Measurements from ENCODE around the gene NID2.

DNA sequence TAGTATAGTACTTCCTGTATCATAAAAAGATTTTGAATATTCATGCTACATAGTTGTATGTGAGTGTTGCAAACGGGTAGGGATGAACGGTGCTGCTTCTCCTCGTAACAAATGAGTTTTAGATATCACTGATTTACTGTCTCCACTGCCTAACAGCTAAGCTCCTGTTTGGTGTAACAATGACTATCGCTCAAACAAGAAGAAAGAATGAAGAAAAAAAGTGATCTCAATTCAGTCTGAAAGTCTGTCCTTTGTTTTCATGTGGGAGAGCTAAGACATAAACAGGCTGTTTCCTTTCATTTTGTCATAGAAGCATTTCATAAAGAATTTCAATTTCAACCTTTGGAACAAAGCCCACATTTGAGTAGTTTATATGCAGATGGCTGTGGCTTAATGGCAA lies 105.6 kb downstream of the NID2 start:
- no peak for TF ChIP-seq CTCF (conservative IDR thresholded peaks at IDR 0.05; ENCODE audit: low read depth, low read length)
- TF ChIP-seq EZH2 (IDR thresholded peaks at IDR 0.05; ENCODE audit: borderline replicate concordance, low read depth, low read length, poor library complexity, severe bottlenecking): no peak

Data from A673 (cell line).